Activated CD4-positive, alpha-beta memory T cell treated with anti-CD3 and anti-CD28 coated beads, Interleukin-2, amount 10 ng/mL, durations not matched to agents 7 days and 5 days (primary cell): ENCODE results near the gene MERTK. TPM values are rescaled to one million over a fixed set of nuclear protein-coding genes. Genes with fewer than 3 reads are reported as not detected.
"Not testable (repeated sequence)": the region's sequence is repeated elsewhere in the genome, so short reads cannot be mapped to it uniquely, and the experiment has no call there.

Experiments
- CTCF ChIA-PET: fragments of 350-600 bp; sonication (Branson Sonifier 250); formaldehyde crosslinking; loops from one replicate; lab custom pipeline; 2021; ENCODE audit warnings: antibody characterized with exemption, inconsistent platforms; lab: Charles Lee
- POLR2A ChIA-PET: fragments of 350-600 bp; sonication (Branson Sonifier 250); formaldehyde crosslinking; loops from one replicate; lab custom pipeline; 2021; ENCODE audit warnings: antibody characterized with exemption; lab: Charles Lee
- DNase-seq: peaks from one replicate; pipeline ENCODE4 v3.0.0-alpha.2; 2020
- H3K27ac Mint-ChIP-seq: one replicate; pipeline ENCODE4 v1.8.0; 2021; ENCODE audit warnings: mild to moderate bottlenecking, mixed read lengths
- H3K27me3 Mint-ChIP-seq: one replicate; pipeline ENCODE4 v1.8.0; 2021; ENCODE audit warnings: mixed read lengths
- H3K36me3 Mint-ChIP-seq: one replicate; pipeline ENCODE4 v1.8.0; 2021; ENCODE audit warnings: low read depth, mixed read lengths
- H3K4me1 Mint-ChIP-seq: one replicate; pipeline ENCODE4 v1.8.0; 2021; ENCODE audit warnings: mixed read lengths
- H3K4me3 Mint-ChIP-seq: one replicate; pipeline ENCODE4 v1.8.0; 2021; ENCODE audit warnings: mild to moderate bottlenecking, mixed read lengths
- H3K9me3 Mint-ChIP-seq: one replicate; pipeline ENCODE4 v1.8.0; 2021; ENCODE audit warnings: mixed read lengths
- total RNA-seq, 2 experiments: library from RNA; stranded (reverse); gene quantifications; one replicate each; pipeline ENCODE4 v1.2.3, GENCODE V29; 2021

The MERTK gene
- total RNA-seq, 2 experiments from 2014 or later: 0.20 to 0.35 TPM

DNA sequence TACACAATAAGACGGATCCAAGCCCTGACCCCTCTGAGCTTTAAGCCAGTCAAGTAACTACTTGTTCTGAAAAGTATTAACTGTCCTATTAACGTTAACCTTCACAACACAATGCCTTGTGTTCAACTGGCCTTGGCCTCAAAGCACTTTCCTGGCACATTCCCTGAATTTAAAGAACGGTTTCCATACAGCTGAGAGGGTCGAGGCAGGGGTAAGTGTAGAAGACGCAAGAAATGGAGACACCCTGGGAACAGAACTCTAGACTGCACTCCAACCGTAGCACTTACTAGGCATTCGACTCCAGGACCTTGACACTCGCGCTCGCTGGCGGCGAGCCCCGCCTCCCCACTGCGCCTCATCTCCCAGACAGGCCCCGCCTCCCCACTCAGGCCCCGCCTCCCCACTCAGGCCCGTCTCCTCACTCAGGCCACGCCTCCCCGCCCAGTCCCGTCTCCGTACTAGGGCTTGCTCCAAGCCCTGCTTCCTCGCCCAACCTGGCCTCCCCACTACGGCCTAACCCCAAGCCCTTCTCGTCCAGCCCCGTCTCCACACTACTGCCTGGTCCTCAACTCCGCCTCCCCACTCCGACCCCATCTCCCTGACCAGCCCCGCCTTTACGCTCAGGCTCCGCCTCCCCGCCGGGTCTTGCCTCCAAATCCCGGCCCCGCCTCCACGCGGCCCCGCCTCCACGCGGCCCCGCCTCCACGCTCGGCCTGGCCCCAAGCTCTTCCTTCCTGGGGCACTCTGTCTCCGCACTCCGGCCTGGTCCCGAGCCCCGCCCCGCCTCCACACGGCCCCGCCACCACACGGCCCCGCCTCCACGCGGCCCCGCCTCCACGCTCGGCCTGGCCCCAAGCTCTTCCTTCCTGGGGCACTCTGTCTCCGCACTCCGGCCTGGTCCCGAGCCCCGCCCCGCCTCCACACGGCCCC is 155.8 kb downstream of the MERTK start:
- CTCF ChIA-PET: interaction anchor here (1.2 kb wide), 2 partner anchors 167 to 170 kb away, joined by 4 to 6 read pairs; partner anchors contain the start of gene ANAPC1
- Mint-ChIP-seq H3K27ac (peak overlapping the region; percentile 98), H3K4me3 (peak overlapping the region; percentile 95), H3K27me3 (peaks cover 1% of the 10 kb centered on the region), H3K4me1 (peaks cover 45% of the 10 kb centered on the region), H3K36me3 (peaks cover 16% of the 10 kb centered on the region), H3K9me3 (no peaks in the 10 kb centered on the region)
- peak; percentile 97 for DNase-seq
- POLR2A ChIA-PET: interaction anchor here (1.0 to 2.0 kb wide), 6 partner anchors 10 to 429 kb away, joined by 3 to 13 read pairs (median 4); partner anchors contain the start of genes ANAPC1 and ZC3H8

DNA sequence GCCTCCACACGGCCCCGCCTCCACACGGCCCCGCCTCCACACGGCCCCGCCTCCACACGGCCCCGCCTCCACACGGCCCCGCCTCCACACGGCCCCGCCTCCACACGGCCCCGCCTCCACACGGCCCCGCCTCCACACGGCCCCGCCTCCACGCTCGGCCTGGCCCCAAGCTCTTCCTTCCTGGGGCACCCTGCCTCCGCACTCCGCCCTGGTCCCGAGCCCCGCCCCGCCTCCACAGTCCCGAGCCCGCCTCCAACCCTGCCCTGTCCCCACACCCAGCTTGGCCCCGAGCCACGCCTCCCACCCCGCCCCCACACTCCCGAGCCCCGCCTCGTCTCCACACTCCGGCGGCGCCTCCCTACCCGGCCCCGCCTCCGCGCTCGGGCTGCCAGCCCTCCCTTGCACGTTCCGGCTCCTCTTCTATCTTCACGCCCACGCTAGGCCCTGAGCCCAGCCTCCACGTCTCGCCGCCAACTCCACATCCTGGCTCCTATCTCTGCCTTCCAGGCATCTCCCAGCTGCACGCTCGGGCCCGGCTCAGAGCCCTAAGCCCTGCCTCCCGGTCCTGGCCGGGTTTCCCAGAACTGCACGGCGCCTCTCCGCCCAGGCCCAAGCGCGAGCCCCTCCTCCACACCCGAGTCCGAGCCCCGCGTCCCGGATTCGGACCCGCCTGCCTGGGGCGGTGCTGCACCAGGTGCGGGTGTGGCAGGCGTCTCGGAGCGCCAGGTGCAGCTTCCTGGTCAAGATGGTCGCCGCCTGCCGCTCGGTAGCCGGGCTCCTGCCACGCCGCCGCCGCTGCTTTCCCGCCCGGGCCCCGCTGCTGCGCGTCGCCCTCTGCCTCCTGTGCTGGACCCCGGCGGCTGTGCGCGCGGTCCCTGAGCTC is 156.7 kb downstream of the MERTK start, which contains the start of gene TMEM87B:
TSS of gene TMEM87B (plus strand) at position 423 of the 883 bp plus-strand sequence. CDS start at position 746, 323 bp downstream.
- CTCF ChIA-PET: interaction anchor here (1.2 kb wide), 2 partner anchors 168 to 171 kb away, joined by 4 to 6 read pairs; partner anchors contain the start of gene ANAPC1
- Mint-ChIP-seq H3K27me3 (peaks cover 1% of the 10 kb centered on the region), H3K36me3 (peaks cover 20% of the 10 kb centered on the region), H3K4me3 (peak within 1 kb of the TSS; percentile 95), H3K27ac (peak within 1 kb of the TSS; percentile 98), H3K4me1 (peaks cover 41% of the 10 kb centered on the region), H3K9me3 (no peaks in the 10 kb centered on the region)
- peak; percentile 98 for DNase-seq
- POLR2A ChIA-PET: interaction anchor here (1.0 to 2.0 kb wide), 8 partner anchors 9 to 428 kb away, joined by 3 to 13 read pairs (median 4); partner anchors contain the start of genes ANAPC1 and ZC3H8

DNA sequence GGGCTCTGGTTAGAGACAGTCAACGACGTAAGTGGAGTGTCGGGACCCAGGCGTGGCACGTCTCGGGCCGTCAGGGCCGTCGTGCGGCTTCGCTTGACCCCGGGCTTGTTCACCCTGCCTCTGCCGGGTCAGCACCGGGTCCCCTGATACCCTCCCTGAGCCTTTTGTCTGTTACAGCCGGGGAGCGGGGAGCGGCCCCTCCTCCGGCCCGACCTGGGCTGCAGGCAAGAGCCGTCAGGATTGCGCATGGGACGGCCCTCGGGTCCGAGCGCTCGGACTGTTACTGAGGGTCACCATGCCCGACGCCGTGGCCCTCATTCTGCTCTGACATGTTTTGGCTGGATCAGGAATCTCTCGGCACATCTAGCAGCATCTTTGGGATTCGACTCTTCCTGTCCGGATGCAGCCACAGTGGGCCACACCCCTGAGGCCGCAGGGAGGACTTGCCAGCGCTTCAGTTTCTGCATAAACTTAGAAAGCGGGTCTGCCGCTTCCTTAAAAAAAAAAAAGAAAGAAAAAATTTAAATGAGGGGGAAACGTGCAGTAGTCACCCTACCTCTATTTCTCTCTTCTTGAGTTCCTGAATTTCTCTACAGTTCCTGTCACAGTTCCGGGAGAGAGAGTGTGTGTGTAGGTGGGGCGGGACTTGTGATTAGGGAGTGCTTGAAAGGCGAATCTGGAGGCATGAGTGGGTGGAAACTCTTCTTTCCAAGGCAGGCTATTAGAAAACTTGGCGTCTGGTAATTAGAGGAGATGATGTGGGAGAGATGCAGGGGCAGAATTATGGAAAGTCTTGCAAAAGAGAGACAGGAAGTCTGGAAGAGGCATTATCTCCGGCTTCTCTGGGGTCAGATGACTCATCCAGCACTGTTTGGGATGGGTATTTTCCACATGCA is 157.6 kb downstream of the MERTK start:
- POLR2A ChIA-PET: interaction anchor here (1.0 to 2.0 kb wide), 6 partner anchors 8 to 428 kb away, joined by 3 to 13 read pairs (median 5); partner anchors contain the start of genes ANAPC1 and ZC3H8
- peak; percentile 44 for DNase-seq
- H3K4me1 Mint-ChIP-seq: peaks cover 41% of the 10 kb centered on the region
- no peaks in the 10 kb centered on the region for H3K9me3 Mint-ChIP-seq
- H3K27ac Mint-ChIP-seq: peak overlapping the region; percentile 94
- peak overlapping the region; percentile 89 for H3K4me3 Mint-ChIP-seq
- H3K36me3 Mint-ChIP-seq: peaks cover 21% of the 10 kb centered on the region
- peaks cover 1% of the 10 kb centered on the region for H3K27me3 Mint-ChIP-seq
- CTCF ChIA-PET: no interaction called here

DNA sequence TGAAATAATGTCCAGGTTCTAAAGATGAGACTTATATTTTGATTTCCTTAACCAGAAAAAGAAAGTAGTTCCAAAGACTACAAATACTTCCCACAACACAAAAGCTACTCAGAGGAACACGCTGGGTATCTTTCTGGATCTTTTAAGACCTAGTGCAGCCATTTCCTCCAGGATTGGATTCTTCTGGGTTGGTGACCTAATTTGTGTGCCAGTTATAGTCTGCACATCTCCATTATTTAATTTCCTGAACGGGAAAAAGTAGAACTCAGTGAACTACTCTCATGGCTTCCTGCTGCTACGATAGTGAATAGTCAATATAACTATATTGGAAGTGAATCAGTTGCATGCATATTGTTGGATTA is 158.2 kb downstream of the MERTK start:
- POLR2A ChIA-PET: no interaction called here

DNA sequence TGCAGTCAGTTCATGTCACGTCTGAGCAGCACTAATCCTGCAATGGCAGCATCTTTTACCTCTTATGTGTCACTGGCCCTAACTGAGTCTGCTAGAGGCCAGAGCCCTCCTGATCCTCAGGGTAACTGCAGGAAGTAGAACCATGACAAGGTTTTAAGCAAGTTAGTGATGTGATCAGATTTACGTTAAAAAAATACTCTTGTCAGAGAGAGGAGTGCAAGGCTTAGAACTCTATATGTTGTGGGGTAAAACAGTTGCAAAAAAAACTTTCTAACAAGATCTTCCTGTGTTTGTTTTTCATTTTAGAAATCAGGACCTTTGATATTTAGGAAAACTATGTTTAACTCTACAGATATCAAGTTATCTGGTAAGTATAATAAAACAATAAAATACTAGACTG is 161.3 kb downstream of the MERTK start:
- H3K9me3 Mint-ChIP-seq: no peaks in the 10 kb centered on the region
- peaks cover 56% of the 10 kb centered on the region for H3K4me1 Mint-ChIP-seq
- peak overlapping the region; percentile 12 for H3K27ac Mint-ChIP-seq
- H3K36me3 Mint-ChIP-seq: peaks cover 56% of the 10 kb centered on the region
- no peak for DNase-seq
- CTCF ChIA-PET: no interaction called here
- no peak overlapping the region for H3K4me3 Mint-ChIP-seq
- no peaks in the 10 kb centered on the region for H3K27me3 Mint-ChIP-seq
- POLR2A ChIA-PET: no interaction called here

More for the DNA sequence above, 158.2 kb downstream of the MERTK start:
- CTCF ChIA-PET: no interaction called here
- Mint-ChIP-seq H3K27ac (peak overlapping the region; percentile 94), H3K27me3 (peaks cover 1% of the 10 kb centered on the region), H3K36me3 (peaks cover 27% of the 10 kb centered on the region), H3K4me3 (peak overlapping the region; percentile 89), H3K4me1 (peaks cover 45% of the 10 kb centered on the region), H3K9me3 (no peaks in the 10 kb centered on the region)
- DNase-seq: no peak

DNA sequence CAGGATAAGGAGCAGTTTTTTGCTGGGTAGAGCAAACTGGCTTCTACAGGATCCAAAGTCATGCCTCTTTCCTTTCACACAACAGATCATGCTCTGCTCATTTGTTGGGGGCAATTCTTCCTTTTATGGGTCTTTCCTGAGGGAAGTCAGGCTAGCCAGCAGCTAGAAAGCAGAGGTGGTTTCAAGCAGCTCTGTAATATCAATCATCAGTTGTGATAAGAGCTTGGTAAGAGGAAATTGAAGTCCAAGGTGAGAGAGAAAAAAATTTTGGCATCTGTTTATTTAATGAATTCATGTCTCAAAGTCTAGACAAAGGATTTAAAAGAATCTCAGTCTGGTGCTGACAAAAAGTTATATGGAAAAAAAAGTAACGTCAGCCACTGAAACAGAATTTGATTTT is 162.9 kb downstream of the MERTK start:
- H3K4me3 Mint-ChIP-seq: no peak overlapping the region
- no peaks in the 10 kb centered on the region for H3K27me3 Mint-ChIP-seq
- peaks cover 62% of the 10 kb centered on the region for H3K4me1 Mint-ChIP-seq
- ChIA-PET POLR2A (no interaction called here), CTCF (no interaction called here)
- no peak for DNase-seq
- no peaks in the 10 kb centered on the region for H3K9me3 Mint-ChIP-seq
- H3K27ac Mint-ChIP-seq: no peak overlapping the region
- peaks cover 63% of the 10 kb centered on the region for H3K36me3 Mint-ChIP-seq

DNA sequence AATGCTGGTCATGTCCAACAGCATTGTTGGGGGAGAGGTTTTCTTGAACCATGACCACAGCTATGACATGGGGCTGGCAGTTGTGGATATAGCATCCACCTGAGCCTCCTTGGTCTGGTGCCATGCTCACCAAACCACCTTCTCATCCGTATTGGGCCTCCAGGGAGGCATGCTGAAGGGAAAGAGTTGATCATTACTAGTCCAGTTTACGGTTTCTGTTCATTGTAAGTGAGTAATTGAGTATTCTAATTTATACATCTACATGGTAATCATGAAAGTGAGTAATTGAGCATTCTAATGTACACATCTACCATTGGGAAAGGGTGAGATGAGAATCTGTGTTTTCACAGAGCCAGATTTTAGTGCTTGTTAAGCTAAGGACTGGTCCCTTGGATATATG is 163.4 kb downstream of the MERTK start:
- no peak overlapping the region for H3K27ac Mint-ChIP-seq
- ChIA-PET POLR2A (no interaction called here), CTCF (no interaction called here)
- H3K4me3 Mint-ChIP-seq: no peak overlapping the region
- H3K9me3 Mint-ChIP-seq: no peaks in the 10 kb centered on the region
- H3K4me1 Mint-ChIP-seq: peaks cover 59% of the 10 kb centered on the region
- DNase-seq: no peak
- peaks cover 63% of the 10 kb centered on the region for H3K36me3 Mint-ChIP-seq
- H3K27me3 Mint-ChIP-seq: no peaks in the 10 kb centered on the region

DNA sequence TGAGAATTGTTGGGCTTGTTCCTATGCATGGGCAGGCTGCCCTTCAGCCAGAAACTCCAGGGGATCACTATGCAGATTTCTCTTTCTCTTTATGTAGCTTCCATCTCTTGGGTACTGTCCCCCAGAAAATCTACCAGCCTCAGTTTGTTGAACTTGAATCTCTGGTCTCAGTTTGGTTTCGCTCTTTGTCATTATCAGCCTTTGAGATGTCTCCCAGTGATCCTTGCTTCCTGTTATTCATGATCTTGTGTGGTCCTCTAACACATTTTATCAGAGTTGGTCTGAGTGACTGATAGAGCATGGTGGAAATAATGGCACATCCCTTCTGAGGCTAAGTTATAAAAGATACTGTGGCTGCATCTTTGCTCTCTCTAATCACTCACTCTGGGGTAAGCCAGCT is 164.5 kb downstream of the MERTK start:
- H3K36me3 Mint-ChIP-seq: peaks cover 70% of the 10 kb centered on the region
- peaks cover 52% of the 10 kb centered on the region for H3K4me1 Mint-ChIP-seq
- no peak overlapping the region for H3K27ac Mint-ChIP-seq
- no peak overlapping the region for H3K4me3 Mint-ChIP-seq
- H3K27me3 Mint-ChIP-seq: no peaks in the 10 kb centered on the region
- DNase-seq: no peak
- H3K9me3 Mint-ChIP-seq: no peaks in the 10 kb centered on the region
- ChIA-PET CTCF (no interaction called here), POLR2A (no interaction called here)

DNA sequence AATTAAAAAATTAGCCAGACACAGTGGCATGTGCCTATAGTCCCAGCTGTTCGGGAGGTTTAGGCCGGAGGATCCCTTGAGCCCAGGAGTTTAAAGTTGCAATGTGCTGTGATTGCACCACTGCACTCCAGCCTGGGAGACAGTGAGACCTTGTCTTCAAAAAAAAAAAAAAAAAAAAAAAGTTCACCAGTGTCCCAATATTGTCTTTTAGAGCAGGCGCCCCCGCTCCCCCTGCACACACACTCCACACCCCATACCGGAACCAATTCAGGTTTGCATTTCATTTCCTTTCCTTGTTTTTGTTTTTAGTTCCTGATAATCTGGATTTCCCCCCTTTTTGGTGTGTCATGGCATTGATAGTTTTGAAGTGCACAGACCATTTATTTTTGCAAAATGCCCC is 167.1 kb downstream of the MERTK start:
- peaks cover 37% of the 10 kb centered on the region for H3K4me1 Mint-ChIP-seq
- H3K36me3 Mint-ChIP-seq: peaks cover 77% of the 10 kb centered on the region
- no peak for DNase-seq
- H3K27ac Mint-ChIP-seq: peak overlapping the region; percentile 11
- H3K27me3 Mint-ChIP-seq: no peaks in the 10 kb centered on the region
- no peak overlapping the region for H3K4me3 Mint-ChIP-seq
- ChIA-PET POLR2A (no interaction called here), CTCF (no interaction called here)
- peaks cover 5% of the 10 kb centered on the region for H3K9me3 Mint-ChIP-seq

DNA sequence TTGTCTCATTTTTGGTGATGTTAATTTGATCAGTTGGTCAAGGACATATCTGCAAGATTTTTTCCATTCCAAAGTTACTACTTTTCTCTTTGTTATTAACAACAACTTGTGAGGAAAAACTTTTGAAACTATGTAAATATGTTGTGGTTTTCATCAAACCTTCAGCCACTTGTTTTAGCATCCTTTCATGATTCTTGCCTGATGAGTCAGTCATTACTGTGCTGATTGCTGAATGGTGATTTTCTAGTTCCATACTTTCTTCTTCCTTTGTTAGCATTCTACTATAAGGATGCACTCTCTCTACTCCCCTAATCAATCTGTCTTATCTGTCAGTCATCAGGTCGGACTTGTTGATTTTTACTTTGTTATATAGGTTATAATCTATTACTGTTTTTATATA is 167.6 kb downstream of the MERTK start:
- Mint-ChIP-seq H3K27ac (peak overlapping the region; percentile 11), H3K9me3 (peaks cover 5% of the 10 kb centered on the region), H3K4me3 (no peak overlapping the region), H3K36me3 (peaks cover 80% of the 10 kb centered on the region), H3K4me1 (peaks cover 37% of the 10 kb centered on the region), H3K27me3 (no peaks in the 10 kb centered on the region)
- ChIA-PET CTCF (no interaction called here), POLR2A (no interaction called here)
- DNase-seq: no peak

DNA sequence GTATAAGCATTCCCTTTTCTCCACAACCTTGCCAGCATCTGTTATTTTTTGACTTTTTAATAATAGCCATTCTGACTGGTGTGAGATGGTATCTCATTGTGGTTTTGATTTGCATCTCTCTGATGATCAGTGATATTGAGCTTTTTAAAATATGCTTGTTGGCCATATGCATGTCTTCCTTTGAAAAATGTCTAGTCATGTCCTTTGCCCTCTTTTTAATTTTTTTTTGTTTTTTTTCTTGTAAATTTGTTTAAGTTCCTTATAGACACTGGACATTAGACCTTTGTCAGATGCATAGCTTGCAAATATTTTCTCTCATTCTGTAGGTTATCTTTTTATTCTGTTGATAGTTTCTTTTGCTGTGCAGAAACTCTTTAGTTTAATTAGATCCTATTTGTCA is 171.4 kb downstream of the MERTK start:
- CTCF ChIA-PET: interaction anchor here (0.6 kb wide), 1 partner anchor 144 kb away, joined by 6 read pairs; no protein-coding TSS in a partner anchor
- H3K4me3 Mint-ChIP-seq, H3K27me3 Mint-ChIP-seq, POLR2A ChIA-PET, DNase-seq, H3K27ac Mint-ChIP-seq: not testable (repeated sequence)
- Mint-ChIP-seq H3K36me3 (peaks cover 79% of the 10 kb centered on the region), H3K9me3 (peaks cover 18% of the 10 kb centered on the region), H3K4me1 (peaks cover 18% of the 10 kb centered on the region)

DNA sequence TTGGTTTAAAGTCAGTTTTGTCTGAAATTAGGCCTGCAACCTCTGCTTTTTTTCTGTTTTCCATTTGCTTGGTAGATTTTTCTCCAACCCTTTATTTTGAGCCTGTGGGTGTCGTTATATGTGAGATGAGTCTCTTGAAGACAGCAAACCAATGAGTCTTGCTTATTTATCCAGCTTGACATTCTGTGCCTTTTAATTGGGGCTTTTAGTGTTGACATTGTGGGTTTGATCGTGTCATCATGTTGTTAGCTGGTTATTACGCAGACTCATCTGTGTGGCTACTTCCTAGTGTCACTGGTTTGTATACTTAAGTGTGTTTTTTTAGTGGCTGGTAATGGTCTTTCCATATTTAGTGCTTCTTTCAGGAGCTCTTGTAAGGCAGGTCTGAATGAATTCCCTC is 175.5 kb downstream of the MERTK start:
- POLR2A ChIA-PET: no interaction called here
- Mint-ChIP-seq H3K4me1 (peaks cover 14% of the 10 kb centered on the region), H3K27me3 (no peaks in the 10 kb centered on the region), H3K36me3 (peaks cover 74% of the 10 kb centered on the region), H3K9me3 (peaks cover 18% of the 10 kb centered on the region), H3K4me3 (no peak overlapping the region), H3K27ac (no peak overlapping the region)
- CTCF ChIA-PET: no interaction called here
- no peak for DNase-seq
